OCI-LY7 (cell line): ENCODE results near the gene FNIP1. TPM values are rescaled to one million over a fixed set of nuclear protein-coding genes. Genes with fewer than 3 reads are reported as not detected.
A peak's percentile ranks its signal among the peaks of the same experiment; 100 is the strongest.

Source experiments
- BruUV-seq: library from RNA; stranded (reverse); fragments of 400-500 nt; replicated peaks from 2 replicates; lab custom pipeline; 2021; lab: Mats Ljungman, UMichigan
- CTCF ChIA-PET: fragments of 300-600 bp; sonication (Branson Sonifier 250); formaldehyde crosslinking; loops from one replicate; lab custom pipeline; 2022; ENCODE audit warnings: antibody characterized with exemption; ENCODE audit not compliant: unreplicated experiment; lab: Charles Lee
- POLR2A ChIA-PET: fragments of 300-600 bp; sonication (Branson Sonifier 250); formaldehyde crosslinking; loops from one replicate; lab custom pipeline; 2022; ENCODE audit warnings: antibody characterized with exemption; lab: Charles Lee
- DNase-seq: peaks from one replicate; pipeline ENCODE4 v3.0.0-alpha.2; 2015; ENCODE audit warnings: low spot score
- H2AFZ ChIP-seq: fragments of 200-600 bp; sonication (generic), shearing (Covaris generic); 2 replicates; pipeline ENCODE4 v1.6.1; 2014; ENCODE audit warnings: mild to moderate bottlenecking, antibody characterized with exemption, low read length, moderate library complexity
- H3K27ac ChIP-seq: fragments of 200-600 bp; sonication (generic); 2 replicates; pipeline ENCODE4 v1.5.1; 2014; ENCODE audit warnings: mixed run types, low read depth, mild to moderate bottlenecking, moderate library complexity, low read length, inconsistent platforms; ENCODE audit not compliant: poor library complexity, severe bottlenecking
- H3K36me3 ChIP-seq: fragments of 200-600 bp; sonication (generic); 2 replicates; pipeline ENCODE4 v1.6.1; 2014; ENCODE audit warnings: mild to moderate bottlenecking, antibody characterized with exemption, low read length, moderate library complexity, mixed read lengths; ENCODE audit not compliant: insufficient read depth
- H3K4me1 ChIP-seq: fragments of 200-600 bp; sonication (generic); 2 replicates; pipeline ENCODE4 v1.5.1; 2014; ENCODE audit warnings: mild to moderate bottlenecking, low read length; ENCODE audit not compliant: insufficient read depth, poor library complexity, severe bottlenecking
- H3K4me2 ChIP-seq: fragments of 200-600 bp; sonication (generic); 2 replicates; pipeline ENCODE4 v1.6.1; 2014; ENCODE audit warnings: mild to moderate bottlenecking, low read length
- H3K4me3 ChIP-seq: fragments of 200-600 bp; sonication (generic); 2 replicates; pipeline ENCODE4 v1.5.1; 2014; ENCODE audit warnings: mild to moderate bottlenecking, low read depth, low read length; ENCODE audit not compliant: poor library complexity, severe bottlenecking
- H3K79me2 ChIP-seq: fragments of 200-600 bp; sonication (generic); 2 replicates; pipeline ENCODE4 v1.6.1; 2016; ENCODE audit warnings: low read depth, mild to moderate bottlenecking, low read length, moderate library complexity, mixed read lengths; ENCODE audit not compliant: insufficient read depth
- H3K9me2 ChIP-seq: fragments of 200-600 bp; sonication (generic); 2 replicates; pipeline ENCODE4 v1.6.1; 2016; ENCODE audit warnings: mild to moderate bottlenecking, low read length, mixed read lengths; ENCODE audit not compliant: insufficient read depth
- H3K9me3 ChIP-seq: fragments of 200-600 bp; sonication (generic); 2 replicates; pipeline ENCODE4 v1.6.1; 2014; ENCODE audit warnings: mild to moderate bottlenecking, mixed run types, low read length, mixed read lengths
- H4K20me1 ChIP-seq: fragments of 200-600 bp; sonication (generic); 2 replicates; pipeline ENCODE4 v1.6.1; 2014; ENCODE audit warnings: mild to moderate bottlenecking, antibody characterized with exemption, low read length, moderate library complexity, mixed read lengths; ENCODE audit not compliant: insufficient read depth
- CTCF ChIP-seq: fragments of 200-600 bp; sonication (generic); conservative IDR thresholded peaks from 2 replicates; pipeline ENCODE4 v1.5.1; 2014; ENCODE audit warnings: mild to moderate bottlenecking, antibody characterized with exemption, low read length, moderate library complexity, mixed read lengths
- EZH2phosphoT487 ChIP-seq: fragments of 200-600 bp; sonication (generic); IDR thresholded peaks from 2 replicates; pipeline ENCODE4 v1.6.1; 2018; ENCODE audit warnings: low read depth, borderline replicate concordance, mild to moderate bottlenecking, mixed run types, antibody characterized with exemption, low read length, moderate library complexity, mixed read lengths
- intact Hi-C: fragments of 100-400 bp; cut with micrococcal nuclease; formaldehyde crosslinking; loops from one replicate; pipeline ENCODE4 v1.10.0; 2022; ENCODE audit not compliant: unreplicated experiment
- total RNA-seq, 2 experiments: library from RNA; depleted of rRNA in 1 of 2; stranded (reverse); fragments of >200 nt in 1 of 2; shearing (Covaris generic) in 1 of 2; gene quantifications; 2 replicates each; pipeline ENCODE4 v1.2.3, GENCODE V29; 2014 to 2022

The FNIP1 gene
- total RNA-seq, 2 experiments from 2014 or later, result 19.4 to 20.6 TPM

GRCh38 chr5:131634996-131635683, 161.7 kb downstream of the FNIP1 start, which contains the start of gene RAPGEF6:
RAPGEF6 (minus strand) TSS chr5:131635229; CDS start chr5:131635030, 199 bp downstream.
- POLR2A ChIA-PET, result interaction anchor here (0.6 to 1.4 kb wide), 7 partner anchors 7 to 549 kb away, joined by 3 to 29 read pairs (median 3); no protein-coding TSS in a partner anchor

GRCh38 chr5:131634666-131634995, 162.2 kb downstream of the FNIP1 start:
- ChIA-PET CTCF (no interaction called here), POLR2A (interaction anchor here (0.6 to 1.2 kb wide), 3 partner anchors 12 to 148 kb away, joined by 3 to 4 read pairs (median 4); no protein-coding TSS in a partner anchor)
- Histone ChIP-seq H3K27ac (peak overlapping the region; percentile 98), H4K20me1 (peaks cover 36% of the 10 kb centered on the region), H3K4me3 (peak overlapping the region; percentile 87), H3K4me1 (peaks cover 51% of the 10 kb centered on the region), H3K36me3 (peaks cover 26% of the 10 kb centered on the region), H3K79me2 (peaks cover 54% of the 10 kb centered on the region), H2AFZ (no peak overlapping the region; the same call in 1 of the 2 replicates), H3K4me2 (peak overlapping the region; percentile 86), H3K9me3 (no peaks in the 10 kb centered on the region), H3K9me2 (no peaks in the 10 kb centered on the region)
- TF ChIP-seq EZH2phosphoT487, result no peak
- peak; percentile 48; the same call in 1 of the 2 replicates for TF ChIP-seq CTCF
- BruUV-seq, result TSS peak; percentile 68
- intact Hi-C loops, result loop anchor here (2.0 to 10.0 kb wide), 3 partner anchors 46 to 470 kb away; partner anchors contain the start of gene HINT1
- DNase-seq, result peak; percentile 84

More at GRCh38 chr5:131634996-131635683, 161.7 kb downstream of the FNIP1 start, which contains the start of gene RAPGEF6:
- peak; percentile 100 for DNase-seq
- intact Hi-C loops, result loop anchor here (1.0 to 10.0 kb wide), 5 partner anchors 12 to 470 kb away; partner anchors contain the start of genes FNIP1 and HINT1
- TF ChIP-seq CTCF, result no peak; the same call in 1 of the 2 replicates
- TF ChIP-seq EZH2phosphoT487, result no peak
- no peaks in the 10 kb centered on the region for H3K9me3 ChIP-seq
- no peaks in the 10 kb centered on the region for H3K9me2 ChIP-seq
- BruUV-seq, result no TSS peak
- H3K4me1 ChIP-seq, result peaks cover 51% of the 10 kb centered on the region
- peaks cover 49% of the 10 kb centered on the region for H3K79me2 ChIP-seq
- peak within 1 kb of the TSS; percentile 95 for H3K4me2 ChIP-seq
- H4K20me1 ChIP-seq, result peaks cover 31% of the 10 kb centered on the region
- CTCF ChIA-PET, result interaction anchor here (1.2 kb wide), 1 partner anchor 11 kb away, joined by 5 read pairs; no protein-coding TSS in a partner anchor
- H3K27ac ChIP-seq, result peak within 1 kb of the TSS; percentile 98
- peak within 1 kb of the TSS; percentile 87 for H3K4me3 ChIP-seq
- peaks cover 24% of the 10 kb centered on the region for H3K36me3 ChIP-seq
- H2AFZ ChIP-seq, result peak within 1 kb of the TSS; percentile 57; the same call in 1 of the 2 replicates
